SK-N-MC (cell line): ENCODE measurements around the gene ST6GALNAC5.

ENCODE experiments used
- EZH2 ChIP-seq: fragments of 200-600 bp; sonication (generic); IDR thresholded peaks from one replicate; pipeline ENCODE4 v1.6.1; 2017; ENCODE audit warnings: antibody characterized with exemption
- POLR2AphosphoS5 ChIP-seq: IDR thresholded peaks from 2 replicates; pipeline ENCODE4 v1.6.1; 2012; ENCODE audit warnings: mild to moderate bottlenecking, low read depth, low read length, borderline replicate concordance

- TF ChIP-seq EZH2 (no peak), POLR2AphosphoS5 (no peak)
Measured at GRCh38 chr1:76951153-76951552, 83.9 kb downstream of the ST6GALNAC5 start.
